K562 (cell line): ENCODE measurements around the gene EFCAB10. TPM values are rescaled to one million over a fixed set of nuclear protein-coding genes. Genes with fewer than 3 reads are reported as not detected.

ENCODE experiments used
- CBFB ChIP-seq: sonication (generic); formaldehyde crosslinking; IDR thresholded peaks from 2 replicates; pipeline ENCODE4 v1.4.0; 2020; ENCODE audit warnings: mild to moderate bottlenecking, missing genetic modification reagents
- DMBX1 ChIP-seq: fragments of 250-450 bp; sonication (Bioruptor Pico); IDR thresholded peaks from 2 replicates; pipeline ENCODE4 v1.8.0; 2022; ENCODE audit warnings: inconsistent platforms, mild to moderate bottlenecking, moderate library complexity, borderline replicate concordance
- E2F3 ChIP-seq: fragments of 250-450 bp; sonication (Bioruptor Pico); IDR thresholded peaks from 2 replicates; pipeline ENCODE4 v1.4.0; 2020; ENCODE audit warnings: mild to moderate bottlenecking
- ELF4 ChIP-seq: fragments of 450-650 bp; formaldehyde crosslinking; IDR thresholded peaks from 2 replicates; pipeline ENCODE4 v1.4.0; 2022; ENCODE audit warnings: missing genetic modification characterization
- JUND ChIP-seq, 2 experiments: IDR thresholded peaks; 2 replicates in 1 of 2; 3 replicates in 1 of 2; pipeline ENCODE4 v1.6.1; 2011; ENCODE audit warnings: borderline replicate concordance in 2 of 2, low read depth in 2 of 2, low read length in 2 of 2, improper control_type of control experiment in 1 of 2, missing biosample characterization in 1 of 2, missing genetic modification characterization in 1 of 2, missing genetic modification reagents in 1 of 2
- MTA2 ChIP-seq: fragments of 450-650 bp; IDR thresholded peaks from 2 replicates; pipeline ENCODE4 v1.6.1; 2016; ENCODE audit warnings: low read depth
- MXI1 ChIP-seq: IDR thresholded peaks from 2 replicates; pipeline ENCODE4 v1.6.1; 2011; ENCODE audit warnings: low read depth, mild to moderate bottlenecking, improper control_type of control experiment, low read length
- NFATC3 ChIP-seq: fragments of 450-650 bp; IDR thresholded peaks from 2 replicates; pipeline ENCODE4 v1.6.1; 2017; ENCODE audit warnings: mild to moderate bottlenecking
- NFE2 ChIP-seq: IDR thresholded peaks from 2 replicates; pipeline ENCODE4 v1.6.1; 2014; ENCODE audit warnings: antibody characterized with exemption, low read depth
- RCOR1 ChIP-seq, 2 experiments: IDR thresholded peaks; 2 replicates each; pipeline ENCODE4 v1.6.1; 2012; ENCODE audit warnings: low read depth in 2 of 2, low read length in 2 of 2, borderline replicate concordance in 1 of 2, improper control_type of control experiment in 1 of 2
- RNF219 ChIP-seq: fragments of 250-450 bp; sonication (Bioruptor Pico); IDR thresholded peaks from 2 replicates; pipeline ENCODE4 v1.5.0; 2022; ENCODE audit warnings: mild to moderate bottlenecking
- SMARCA4 ChIP-seq: fragments of 450-650 bp; IDR thresholded peaks from 2 replicates; pipeline ENCODE4 v1.6.1; 2016
- STAG1 ChIP-seq: sonication (generic); formaldehyde crosslinking; IDR thresholded peaks from 2 replicates; pipeline ENCODE4 v1.5.0; 2020; ENCODE audit warnings: missing genetic modification reagents, borderline replicate concordance
- TCFL5 ChIP-seq: fragments of 250-450 bp; sonication (Bioruptor Pico); conservative IDR thresholded peaks from 2 replicates; pipeline ENCODE4 v1.6.1; 2021; ENCODE audit warnings: mild to moderate bottlenecking, moderate library complexity, matching md5 sums
- ZBED1 ChIP-seq: IDR thresholded peaks from 2 replicates; pipeline ENCODE4 v1.6.1; 2014
- ZBTB5 ChIP-seq: fragments of 450-650 bp; IDR thresholded peaks from 2 replicates; pipeline ENCODE4 v1.6.1; 2017; ENCODE audit warnings: antibody characterized with exemption
- ZNF695 ChIP-seq: fragments of 450-650 bp; formaldehyde crosslinking; IDR thresholded peaks from 2 replicates; pipeline ENCODE4 v1.4.0; 2020; ENCODE audit warnings: mild to moderate bottlenecking, moderate library complexity
- ZSCAN29 ChIP-seq: fragments of 450-650 bp; IDR thresholded peaks from 2 replicates; pipeline ENCODE4 v1.6.1; 2017
- polyA plus RNA-seq, 8 experiments: library from polyadenylated mRNA; depleted of rRNA in 4 of 8; stranded (reverse) in 5 of 8; unstranded in 3 of 8; fragments of >200 nt; fragmentation: Nextera tagmentation in 2 of 8; fragmentation: Illumina TruSeq in 1 of 8; extraction: Ambion mirVana in 2 of 8; extraction: Trizol in 1 of 8; gene quantifications; 2 replicates each; pipeline versions ENCODE4 v1.2.1 to v1.2.3, GENCODE V29; 2011 to 2014; ENCODE audit warnings: inconsistent platforms in 1 of 8, missing spikeins in 1 of 8
- total RNA-seq, 7 experiments: library from RNA; depleted of rRNA in 6 of 7; stranded (reverse); fragments of >200 nt in 6 of 7; fragmentation: Illumina TruSeq in 2 of 7; extraction: Trizol in 2 of 7; gene quantifications; 2 replicates each; pipeline versions ENCODE4 v1.2.1 to v1.2.3, GENCODE V29; 2011 to 2021; ENCODE audit warnings: low replicate concordance in 1 of 7
- TF ChIP-seq, protein P1 (sequence below): fragments of 450-650 bp; formaldehyde crosslinking; conservative IDR thresholded peaks from 2 replicates; pipeline ENCODE4 v1.4.0; 2022; ENCODE audit warnings: mild to moderate bottlenecking, missing genetic modification characterization
- TF ChIP-seq, protein P2 (sequence below): fragments of 250-450 bp; sonication (Bioruptor Pico); IDR thresholded peaks from 2 replicates; pipeline ENCODE4 v1.8.0; 2021; ENCODE audit warnings: borderline replicate concordance, mild to moderate bottlenecking, moderate library complexity; ENCODE audit not compliant: poor library complexity, severe bottlenecking
- TF ChIP-seq, protein P3 (sequence below): fragments of 450-650 bp; IDR thresholded peaks from 2 replicates; pipeline ENCODE4 v1.7.0; 2016; ENCODE audit warnings: borderline replicate concordance

The EFCAB10 gene
- total and polyA plus RNA-seq, 9 of the 15 experiments (the other 6 are each of a cell fraction or from before 2014, with no cell fraction given) = 5.0 to 21.4 (median 16.8) TPM

- TF ChIP-seq RNF219 (CRISPR knock-in tag) = no peak
- no peak for TF ChIP-seq DMBX1 (CRISPR knock-in tag)
- TF ChIP-seq E2F3 (CRISPR knock-in tag) = peak; percentile 76; the same call in 1 of the 2 replicates
- no peak for TF ChIP-seq ZNF695
- no peak for TF ChIP-seq NFE2
- no peak for TF ChIP-seq RCOR1 (IDR thresholded peaks at IDR 0.05; ENCODE audit: borderline replicate concordance in 1 of 2, low read depth in 2 of 2, low read length in 2 of 2)
- no peak for TF ChIP-seq STAG1
- TF ChIP-seq, protein P1, sequence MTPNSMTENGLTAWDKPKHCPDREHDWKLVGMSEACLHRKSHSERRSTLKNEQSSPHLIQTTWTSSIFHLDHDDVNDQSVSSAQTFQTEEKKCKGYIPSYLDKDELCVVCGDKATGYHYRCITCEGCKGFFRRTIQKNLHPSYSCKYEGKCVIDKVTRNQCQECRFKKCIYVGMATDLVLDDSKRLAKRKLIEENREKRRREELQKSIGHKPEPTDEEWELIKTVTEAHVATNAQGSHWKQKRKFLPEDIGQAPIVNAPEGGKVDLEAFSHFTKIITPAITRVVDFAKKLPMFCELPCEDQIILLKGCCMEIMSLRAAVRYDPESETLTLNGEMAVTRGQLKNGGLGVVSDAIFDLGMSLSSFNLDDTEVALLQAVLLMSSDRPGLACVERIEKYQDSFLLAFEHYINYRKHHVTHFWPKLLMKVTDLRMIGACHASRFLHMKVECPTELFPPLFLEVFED (CRISPR knock-in tag) = no peak
- no peak for TF ChIP-seq MTA2
- TF ChIP-seq NFATC3 = no peak
- no peak for TF ChIP-seq JUND (IDR thresholded peaks at IDR 0.05; ENCODE audit: borderline replicate concordance, low read depth, low read length)
- 0 out of 3 replicates have a peak, but pooled peaks have one; percentile 27 for TF ChIP-seq JUND (tag; IDR thresholded peaks at IDR 0.05; ENCODE audit: borderline replicate concordance, low read depth, low read length)
- peak; percentile 56; the same call in 1 of the 2 replicates for TF ChIP-seq MXI1
- TF ChIP-seq ZBED1 = peak; percentile 26; the same call in 1 of the 2 replicates
- TF ChIP-seq ZSCAN29 = no peak
- no peak for TF ChIP-seq ELF4 (CRISPR knock-in tag)
- TF ChIP-seq, protein P2, sequence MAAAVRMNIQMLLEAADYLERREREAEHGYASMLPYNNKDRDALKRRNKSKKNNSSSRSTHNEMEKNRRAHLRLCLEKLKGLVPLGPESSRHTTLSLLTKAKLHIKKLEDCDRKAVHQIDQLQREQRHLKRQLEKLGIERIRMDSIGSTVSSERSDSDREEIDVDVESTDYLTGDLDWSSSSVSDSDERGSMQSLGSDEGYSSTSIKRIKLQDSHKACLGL (CRISPR knock-in tag) = peak; percentile 81
- TF ChIP-seq ZBTB5 = no peak
- no peak for TF ChIP-seq TCFL5 (CRISPR knock-in tag)
- TF ChIP-seq SMARCA4 = peak; percentile 34; the same call in 1 of the 2 replicates
- TF ChIP-seq, protein P3, sequence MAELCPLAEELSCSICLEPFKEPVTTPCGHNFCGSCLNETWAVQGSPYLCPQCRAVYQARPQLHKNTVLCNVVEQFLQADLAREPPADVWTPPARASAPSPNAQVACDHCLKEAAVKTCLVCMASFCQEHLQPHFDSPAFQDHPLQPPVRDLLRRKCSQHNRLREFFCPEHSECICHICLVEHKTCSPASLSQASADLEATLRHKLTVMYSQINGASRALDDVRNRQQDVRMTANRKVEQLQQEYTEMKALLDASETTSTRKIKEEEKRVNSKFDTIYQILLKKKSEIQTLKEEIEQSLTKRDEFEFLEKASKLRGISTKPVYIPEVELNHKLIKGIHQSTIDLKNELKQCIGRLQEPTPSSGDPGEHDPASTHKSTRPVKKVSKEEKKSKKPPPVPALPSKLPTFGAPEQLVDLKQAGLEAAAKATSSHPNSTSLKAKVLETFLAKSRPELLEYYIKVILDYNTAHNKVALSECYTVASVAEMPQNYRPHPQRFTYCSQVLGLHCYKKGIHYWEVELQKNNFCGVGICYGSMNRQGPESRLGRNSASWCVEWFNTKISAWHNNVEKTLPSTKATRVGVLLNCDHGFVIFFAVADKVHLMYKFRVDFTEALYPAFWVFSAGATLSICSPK = no peak; the same call in 1 of the 2 replicates
- 0 out of 2 replicates have a peak, but pooled peaks have one; percentile 2 for TF ChIP-seq CBFB
Measured at GRCh38 chr7:105521027-105521716, 60.1 kb downstream of the EFCAB10 start (continued).
